Limb (tissue), 2 donors: ENCODE data around the gene TACC2.

Source experiments
- DNase-seq, 2 donors: peaks; one replicate each; pipeline ENCODE4 v3.0.0-alpha.2; 2016; ENCODE audit errors: extremely low spot score in 2 of 2

TACC2 gene

GRCh38 chr10:122269059-122269687, 280.2 kb downstream of the TACC2 start:
- DNase-seq, result no peak

- no peak for DNase-seq
Measured at GRCh38 chr10:122271076-122271475, 282.1 kb downstream of the TACC2 start, which contains the start of gene BTBD16. BTBD16 (plus strand) TSS chr10:122271296; CDS start chr10:122275082, 3,786 bp downstream.

GRCh38 chr10:122273966-122274545, 285.1 kb downstream of the TACC2 start:
- no peak for DNase-seq

- DNase-seq, result no peak
Measured at GRCh38 chr10:122276611-122277208, 287.7 kb downstream of the TACC2 start.

- no peak for DNase-seq
Measured at GRCh38 chr10:122277526-122278136, 288.7 kb downstream of the TACC2 start.

GRCh38 chr10:122279725-122280141, 290.8 kb downstream of the TACC2 start:
- DNase-seq, result peak in 1 of 2 donors; percentile 70

GRCh38 chr10:122280156-122280555, 291.2 kb downstream of the TACC2 start:
- DNase-seq, result no peak

- no peak for DNase-seq
Measured at GRCh38 chr10:122281018-122281626, 292.2 kb downstream of the TACC2 start.

- no peak for DNase-seq
Measured at GRCh38 chr10:122281751-122282150, 292.8 kb downstream of the TACC2 start.

GRCh38 chr10:122282253-122282671, 293.3 kb downstream of the TACC2 start:
- DNase-seq, result no peak

GRCh38 chr10:122282909-122283308, 293.9 kb downstream of the TACC2 start:
- no peak for DNase-seq

- DNase-seq, result no peak
Measured at GRCh38 chr10:122285506-122286444, 296.8 kb downstream of the TACC2 start.

- peak; percentile 62 to 72 for DNase-seq
Measured at GRCh38 chr10:122286867-122287266, 297.9 kb downstream of the TACC2 start.

- DNase-seq, result no peak
Measured at GRCh38 chr10:122287570-122287969, 298.6 kb downstream of the TACC2 start.

GRCh38 chr10:122288262-122288661, 299.3 kb downstream of the TACC2 start:
- DNase-seq, result no peak

- DNase-seq, result no peak
Measured at GRCh38 chr10:122288917-122289316, 300.0 kb downstream of the TACC2 start.

- DNase-seq, result no peak
Measured at GRCh38 chr10:122290334-122290733, 301.4 kb downstream of the TACC2 start.

GRCh38 chr10:122290833-122291532, 302.0 kb downstream of the TACC2 start:
- no peak for DNase-seq

GRCh38 chr10:122291739-122292138, 302.8 kb downstream of the TACC2 start:
- no peak for DNase-seq

- DNase-seq, result no peak
Measured at GRCh38 chr10:122292376-122292775, 303.4 kb downstream of the TACC2 start.
